ENCODE data around the gene SORL1.
"Not testable (repeated sequence)": the region's sequence is repeated elsewhere in the genome, so short reads cannot be mapped to it uniquely, and the experiment has no call there.

The SORL1 gene

GRCh38 chr11:121474680-121475079 lies 22.6 kb downstream of the SORL1 start:
- no peak for DNase-seq (ENCODE audit: low spot score)

- DNase-seq (ENCODE audit: low spot score), result no peak
Measured at GRCh38 chr11:121476379-121477032, 24.4 kb downstream of the SORL1 start.

- DNase-seq (ENCODE audit: low spot score), result no peak
Measured at GRCh38 chr11:121478226-121478894, 26.2 kb downstream of the SORL1 start.

GRCh38 chr11:121478895-121479697 lies 27.0 kb downstream of the SORL1 start:
- no peak for DNase-seq (ENCODE audit: low spot score)

- no peak for DNase-seq (ENCODE audit: low spot score)
Measured at GRCh38 chr11:121479698-121480238, 27.7 kb downstream of the SORL1 start.

- DNase-seq (ENCODE audit: low spot score), result not testable (repeated sequence)
Measured at GRCh38 chr11:121481484-121482230, 29.5 kb downstream of the SORL1 start.

- no peak for DNase-seq (ENCODE audit: low spot score)
Measured at GRCh38 chr11:121482231-121483129, 30.4 kb downstream of the SORL1 start.

- DNase-seq (ENCODE audit: low spot score), result no peak
Measured at GRCh38 chr11:121483805-121484480, 31.8 kb downstream of the SORL1 start.

- DNase-seq (ENCODE audit: low spot score), result no peak
Measured at GRCh38 chr11:121485216-121485615, 33.1 kb downstream of the SORL1 start.

GRCh38 chr11:121486054-121486453 lies 33.9 kb downstream of the SORL1 start:
- no peak for DNase-seq (ENCODE audit: low spot score)

GRCh38 chr11:121487191-121487590 lies 35.1 kb downstream of the SORL1 start:
- no peak for DNase-seq (ENCODE audit: low spot score)

- DNase-seq (ENCODE audit: low spot score), result no peak
Measured at GRCh38 chr11:121488170-121488569, 36.1 kb downstream of the SORL1 start.

GRCh38 chr11:121488641-121489040 lies 36.5 kb downstream of the SORL1 start:
- no peak for DNase-seq (ENCODE audit: low spot score)

- DNase-seq (ENCODE audit: low spot score), result no peak
Measured at GRCh38 chr11:121489823-121490222, 37.7 kb downstream of the SORL1 start.

GRCh38 chr11:121494355-121495099 lies 42.4 kb downstream of the SORL1 start:
- no peak for DNase-seq (ENCODE audit: low spot score)

- DNase-seq (ENCODE audit: low spot score), result no peak
Measured at GRCh38 chr11:121497176-121497998, 45.3 kb downstream of the SORL1 start.

- no peak for DNase-seq (ENCODE audit: low spot score)
Measured at GRCh38 chr11:121499405-121499804, 47.3 kb downstream of the SORL1 start.

GRCh38 chr11:121500275-121500674 lies 48.2 kb downstream of the SORL1 start:
- DNase-seq (ENCODE audit: low spot score), result no peak

GRCh38 chr11:121500717-121501116 lies 48.6 kb downstream of the SORL1 start:
- no peak for DNase-seq (ENCODE audit: low spot score)

Data from AG08395 (cell line).